SK-N-DZ (cell line): Measurements from ENCODE around the gene MTURN.
A peak's percentile ranks its signal among the peaks of the same experiment; 100 is the strongest.

ENCODE experiments used
- DNase-seq: peaks from one replicate; pipeline ENCODE4 v3.0.0-alpha.2; 2015; ENCODE audit warnings: low spot score

Gene MTURN

GRCh38 chr7:30159698-30160143, 24.9 kb downstream of the MTURN start:
- DNase-seq = peak; percentile 29

GRCh38 chr7:30160329-30160728, 25.5 kb downstream of the MTURN start:
- DNase-seq = no peak

GRCh38 chr7:30162133-30162532, 27.3 kb downstream of the MTURN start:
- no peak for DNase-seq

GRCh38 chr7:30162622-30163124, 27.9 kb downstream of the MTURN start:
- DNase-seq = no peak

- no peak for DNase-seq
Measured at GRCh38 chr7:30163231-30163894, 28.6 kb downstream of the MTURN start.

- peak; percentile 43 for DNase-seq
Measured at GRCh38 chr7:30164567-30164966, 29.8 kb downstream of the MTURN start.

GRCh38 chr7:30165590-30165989, 30.8 kb downstream of the MTURN start:
- no peak for DNase-seq

- no peak for DNase-seq
Measured at GRCh38 chr7:30166155-30166840, 31.5 kb downstream of the MTURN start.

GRCh38 chr7:30166841-30167235, 32.1 kb downstream of the MTURN start:
- DNase-seq = no peak

GRCh38 chr7:30167901-30168300, 33.1 kb downstream of the MTURN start:
- DNase-seq = no peak

- DNase-seq = no peak
Measured at GRCh38 chr7:30168835-30169573, 34.2 kb downstream of the MTURN start.

- DNase-seq = no peak
Measured at GRCh38 chr7:30169579-30169978, 34.8 kb downstream of the MTURN start.

GRCh38 chr7:30170476-30171205, 35.9 kb downstream of the MTURN start:
- DNase-seq = no peak

- DNase-seq = no peak
Measured at GRCh38 chr7:30171766-30172447, 37.1 kb downstream of the MTURN start.

GRCh38 chr7:30172451-30172850, 37.7 kb downstream of the MTURN start:
- DNase-seq = no peak

GRCh38 chr7:30173058-30173897, 38.5 kb downstream of the MTURN start:
- peak; percentile 23 for DNase-seq

- DNase-seq = no peak
Measured at GRCh38 chr7:30175180-30175579, 40.4 kb downstream of the MTURN start.

- no peak for DNase-seq
Measured at GRCh38 chr7:30175636-30176147, 40.9 kb downstream of the MTURN start.

GRCh38 chr7:30176463-30177109, 41.8 kb downstream of the MTURN start:
- DNase-seq = no peak
